NCI-H524 treated with DMSO at 0.1 percent for 48 hours (cell line): ENCODE data around the gene CAMK1D.
"Not testable (repeated sequence)": the region's sequence is repeated elsewhere in the genome, so short reads cannot be mapped to it uniquely, and the experiment has no call there.

ENCODE experiments used
- DNase-seq: peaks from one replicate; lab custom pipeline; 2025; lab: John Stamatoyannopoulos, UW

CAMK1D gene

DNA sequence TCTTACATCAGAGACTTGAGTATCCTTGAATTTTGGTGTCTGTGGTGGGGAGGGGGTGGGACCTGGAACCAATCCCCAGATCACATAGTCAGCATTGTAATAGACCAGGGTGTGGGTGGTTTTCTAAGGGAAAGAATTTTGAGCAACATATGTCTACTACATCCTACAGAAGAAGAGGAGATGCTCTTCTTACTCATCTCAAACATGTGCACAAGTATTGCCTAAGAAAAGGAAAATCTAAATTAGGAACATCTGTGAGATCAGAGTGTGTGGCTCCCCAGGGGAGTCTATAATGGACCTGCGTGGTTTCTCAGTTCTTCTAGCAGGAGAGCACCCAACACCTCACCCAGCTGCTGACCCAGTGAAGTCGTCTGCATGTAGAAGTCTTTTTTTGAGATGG, 503.3 kb downstream of the CAMK1D start:
- no peak for DNase-seq

DNA sequence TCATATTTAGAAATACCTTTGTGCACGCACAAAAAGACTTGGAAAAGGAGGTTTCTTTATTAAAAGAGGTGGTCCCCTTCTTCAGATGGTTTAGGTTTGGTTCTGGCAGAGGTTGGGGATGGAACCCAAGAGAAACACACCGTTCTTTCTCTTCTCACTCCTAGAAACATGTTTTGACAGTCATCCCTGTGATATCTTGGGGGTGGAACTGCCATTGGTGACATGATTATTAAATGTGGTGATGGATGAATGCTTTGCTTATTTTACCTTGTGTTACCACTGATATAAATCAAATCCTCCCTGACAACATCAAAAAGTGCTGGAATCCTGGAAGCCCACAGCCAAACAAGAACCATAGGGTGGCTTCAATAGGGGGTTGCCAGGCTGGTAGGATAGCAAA, 505.6 kb downstream of the CAMK1D start:
- no peak for DNase-seq

DNA sequence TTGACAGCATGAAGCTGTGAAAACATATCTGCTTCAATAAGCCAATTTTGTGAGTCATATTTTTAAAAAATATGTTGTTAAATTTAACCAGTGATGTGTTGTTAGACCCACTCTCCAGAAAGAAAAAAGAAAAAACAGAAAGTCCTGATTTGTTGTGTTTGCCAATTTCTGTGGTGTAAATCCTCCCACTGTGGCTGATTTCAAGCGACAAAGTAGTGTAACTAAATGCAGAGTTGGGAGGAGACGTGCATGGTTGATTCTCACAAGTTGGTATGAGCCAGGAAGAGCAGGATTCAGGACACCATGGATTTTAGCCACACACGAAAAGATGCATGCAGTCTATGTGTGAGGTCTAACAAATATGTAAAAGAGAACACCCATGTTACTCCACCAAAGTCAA, 513.1 kb downstream of the CAMK1D start:
- DNase-seq: no peak

DNA sequence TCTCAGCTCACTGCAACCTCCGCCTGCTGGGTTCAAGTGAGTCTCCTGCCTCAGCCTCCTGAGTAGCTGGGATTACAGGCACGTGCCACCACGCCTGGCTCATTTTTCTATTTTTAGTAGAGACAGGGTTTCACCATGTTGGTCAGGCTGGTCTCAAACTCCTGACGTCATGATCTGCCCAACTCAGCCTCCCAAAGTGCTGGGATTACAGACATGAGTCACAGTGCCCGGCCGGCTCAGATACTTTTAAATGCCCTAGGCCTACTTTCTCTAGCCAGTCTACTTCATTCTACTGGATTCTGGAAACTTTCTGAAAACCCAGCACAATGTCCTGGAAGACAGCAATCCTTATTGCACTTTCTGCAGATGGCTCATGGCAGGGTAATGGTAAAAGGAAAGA, 516.2 kb downstream of the CAMK1D start:
- DNase-seq: not testable (repeated sequence)

DNA sequence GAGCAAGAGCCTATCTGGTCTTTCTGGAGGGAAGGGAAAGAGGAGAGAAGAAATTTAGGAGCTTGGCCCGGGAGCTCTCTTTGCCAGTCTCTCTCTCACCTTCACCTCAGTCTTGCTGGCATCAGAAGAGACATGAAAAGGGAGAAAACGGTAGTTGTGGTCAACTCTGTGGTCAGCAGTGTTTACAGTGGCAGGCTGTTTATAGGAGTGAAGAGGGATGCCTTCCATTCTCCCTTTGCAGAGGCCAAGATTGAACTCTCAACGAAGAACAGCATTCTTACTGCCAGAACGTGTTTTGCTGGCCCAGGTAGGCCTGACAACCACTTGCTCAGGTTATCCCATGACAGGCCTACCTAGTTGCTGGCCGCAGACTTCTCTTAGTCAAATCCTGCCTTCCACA, 518.9 kb downstream of the CAMK1D start:
- DNase-seq: no peak

DNA sequence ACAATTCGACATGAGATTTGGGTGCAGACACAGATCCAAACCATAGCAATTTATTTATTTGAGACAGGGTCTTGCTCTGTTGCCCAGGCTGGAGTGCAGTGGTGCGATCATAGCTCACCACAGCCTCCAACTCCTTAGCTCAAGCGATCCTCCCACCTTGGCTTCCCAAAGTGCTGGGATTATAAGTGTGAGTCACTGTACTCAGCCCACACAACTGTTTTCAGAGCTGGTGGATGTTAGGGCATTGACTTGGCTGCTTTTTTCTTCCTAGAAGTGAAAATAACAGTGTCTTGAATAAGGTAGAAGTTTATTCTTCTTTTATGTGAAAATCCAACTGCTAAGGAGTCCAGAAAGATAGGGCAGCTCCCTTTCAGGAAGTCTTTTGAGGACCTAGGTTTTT, 520.1 kb downstream of the CAMK1D start:
- no peak for DNase-seq

DNA sequence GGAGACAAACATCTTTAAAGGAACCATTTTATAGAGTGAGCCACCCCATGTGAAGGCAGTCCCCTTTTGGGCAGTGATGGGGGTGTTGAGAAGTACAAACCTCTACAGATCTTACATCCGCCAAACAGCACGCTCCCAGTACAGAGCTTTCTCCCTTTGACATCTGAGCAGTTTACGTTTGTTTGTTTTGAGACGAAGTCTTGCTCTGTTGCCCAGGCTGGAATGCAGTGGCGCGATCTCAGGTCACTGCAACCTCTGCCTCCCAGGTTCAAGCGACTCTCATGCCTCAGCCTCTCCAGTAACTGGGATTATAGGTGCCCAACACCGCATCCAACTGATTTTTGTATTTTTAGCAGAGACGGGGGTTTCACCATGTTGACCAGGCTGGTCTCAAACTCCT, 523.2 kb downstream of the CAMK1D start:
- no peak for DNase-seq

DNA sequence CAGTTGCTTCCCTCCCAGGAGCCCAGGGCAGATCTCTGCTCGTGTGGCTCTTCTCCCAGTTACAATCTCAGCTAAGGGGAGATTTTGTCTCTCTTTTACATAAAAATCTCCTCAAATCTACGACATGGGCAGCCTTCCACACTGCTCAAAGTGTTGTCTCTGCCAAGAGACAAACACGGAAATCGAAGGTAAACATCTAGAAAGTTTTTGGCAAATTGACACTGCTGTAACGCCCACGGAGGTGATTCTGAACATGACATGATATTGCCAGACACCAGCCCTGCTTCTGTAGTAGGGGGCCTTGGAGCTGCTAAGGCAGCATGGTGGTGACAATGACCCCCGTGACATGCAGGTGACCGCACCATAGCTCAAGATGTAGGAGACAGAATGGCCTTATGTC, 523.8 kb downstream of the CAMK1D start:
- no peak for DNase-seq

DNA sequence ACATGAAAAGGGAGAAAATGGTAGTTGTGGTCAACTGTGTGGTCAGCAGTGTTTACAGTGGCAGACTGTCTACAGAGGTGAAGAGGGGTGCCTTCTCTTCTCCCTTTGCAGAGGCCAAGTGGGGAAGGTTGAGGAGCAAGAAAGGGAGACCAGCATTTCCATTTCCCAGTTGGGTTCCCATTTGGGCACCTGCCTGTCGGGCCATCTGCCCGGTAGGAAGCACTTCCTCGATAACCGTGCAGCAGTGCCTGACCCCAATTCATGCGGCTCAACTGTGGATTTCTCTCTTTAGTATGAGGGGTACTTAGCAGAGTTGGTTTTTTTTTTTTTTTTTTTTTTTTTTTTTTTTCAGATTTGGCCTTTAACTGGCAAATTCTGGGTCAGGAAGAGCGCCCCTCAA, 525.2 kb downstream of the CAMK1D start:
- no peak for DNase-seq

DNA sequence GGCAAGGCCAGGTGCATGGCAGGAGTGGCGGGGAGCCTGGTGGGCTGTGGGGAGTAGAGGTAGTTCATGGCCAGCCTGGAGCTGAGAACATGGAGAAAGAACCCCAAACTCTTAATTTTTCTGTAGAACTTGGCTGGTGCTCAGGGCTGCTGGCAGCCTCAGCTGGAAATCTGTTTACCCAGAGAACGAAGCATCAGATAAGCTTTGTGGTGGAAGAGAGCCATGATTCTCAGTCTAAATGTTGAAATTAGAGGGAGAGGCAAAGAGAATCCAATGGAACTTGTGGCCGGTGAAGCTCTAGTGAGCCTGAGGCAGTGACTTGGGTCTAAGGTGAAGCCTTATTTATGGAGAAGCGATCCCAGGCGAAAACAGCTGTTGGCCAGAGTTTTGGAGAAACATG, 525.8 kb downstream of the CAMK1D start:
- DNase-seq: no peak

DNA sequence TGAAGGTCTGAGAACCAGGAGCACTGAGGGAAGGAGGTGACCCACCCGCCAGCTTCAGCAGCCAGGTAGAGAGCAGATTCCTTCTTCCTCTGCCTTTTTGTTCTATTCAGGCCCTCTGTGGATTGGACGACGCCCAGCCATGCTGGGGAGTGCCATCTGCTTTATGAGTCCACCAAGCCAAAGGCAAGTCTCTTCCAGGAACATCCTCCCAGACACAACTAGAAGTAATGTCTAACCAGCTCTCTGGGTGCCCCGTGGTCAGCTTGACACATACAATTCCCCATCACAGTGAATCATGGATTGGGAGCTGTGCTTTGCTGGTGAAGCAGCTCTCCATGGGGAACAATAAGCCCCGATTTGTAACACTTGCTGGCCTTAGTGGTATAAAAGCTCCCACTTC, 526.9 kb downstream of the CAMK1D start:
- DNase-seq: no peak

DNA sequence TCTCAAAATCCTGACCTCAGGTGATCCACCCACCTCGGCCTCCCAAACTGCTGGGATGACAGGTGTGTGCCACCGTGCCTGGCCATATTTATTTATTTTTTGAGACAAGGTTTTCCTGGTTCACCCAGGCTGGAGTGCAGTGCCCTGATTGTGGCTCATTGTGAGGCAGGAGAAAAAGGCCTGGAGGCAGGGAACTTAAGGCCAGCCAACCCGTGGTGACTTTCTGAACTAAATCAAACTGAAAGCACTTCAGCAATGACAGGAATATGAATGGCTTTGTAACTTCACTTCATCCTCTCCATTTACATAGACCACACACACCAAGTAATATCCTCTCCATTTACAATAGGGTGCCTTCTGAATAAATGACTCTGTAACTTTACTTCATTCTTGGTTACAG, 527.8 kb downstream of the CAMK1D start:
- no peak for DNase-seq

DNA sequence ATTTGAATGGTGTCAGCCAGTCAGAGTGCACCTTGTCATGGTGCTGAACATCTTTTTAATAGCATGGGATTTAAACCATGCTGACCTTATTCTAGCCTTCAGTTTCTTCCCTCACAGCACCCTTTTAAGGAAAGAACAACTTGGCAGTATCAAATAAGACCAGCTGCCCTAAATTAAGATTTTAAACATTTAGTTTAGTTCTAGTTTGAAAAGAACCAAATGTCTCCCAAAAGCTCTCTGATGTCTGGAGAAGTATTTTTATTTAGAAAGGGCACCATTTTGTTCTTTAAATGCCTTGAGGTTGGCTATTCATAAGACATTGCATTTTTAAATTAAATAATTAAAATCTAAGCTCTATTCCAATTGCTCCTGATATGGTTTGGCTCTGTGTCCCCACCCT, 531.1 kb downstream of the CAMK1D start:
- DNase-seq: no peak

DNA sequence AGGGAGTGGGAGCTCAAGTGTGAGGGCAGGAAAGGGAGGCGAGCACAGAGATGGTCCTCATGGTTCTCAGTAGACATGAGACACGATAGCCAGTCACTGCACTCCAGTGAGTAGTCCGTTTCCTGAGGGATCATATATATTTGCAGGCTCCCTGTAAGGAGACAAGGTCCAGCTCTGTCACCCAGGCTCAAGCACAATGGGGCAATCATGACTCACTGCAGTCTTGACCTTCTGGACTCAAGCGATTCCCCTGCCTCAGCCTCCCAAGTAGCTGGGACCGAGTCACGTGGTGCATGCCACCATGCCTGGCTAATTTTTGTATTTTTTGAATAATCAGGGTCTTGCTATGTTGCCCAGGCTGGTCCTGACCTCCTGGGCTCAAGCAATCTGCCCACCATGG, 535.5 kb downstream of the CAMK1D start:
- DNase-seq: no peak
